Measurements from ENCODE around the gene BCL11B. TPM values are rescaled to one million over a fixed set of nuclear protein-coding genes. Genes with fewer than 3 reads are reported as not detected.

The BCL11B gene
- total and polyA plus RNA-seq, 2 experiments from 2014 or later, result 0.28 to 3.2 TPM

DNA sequence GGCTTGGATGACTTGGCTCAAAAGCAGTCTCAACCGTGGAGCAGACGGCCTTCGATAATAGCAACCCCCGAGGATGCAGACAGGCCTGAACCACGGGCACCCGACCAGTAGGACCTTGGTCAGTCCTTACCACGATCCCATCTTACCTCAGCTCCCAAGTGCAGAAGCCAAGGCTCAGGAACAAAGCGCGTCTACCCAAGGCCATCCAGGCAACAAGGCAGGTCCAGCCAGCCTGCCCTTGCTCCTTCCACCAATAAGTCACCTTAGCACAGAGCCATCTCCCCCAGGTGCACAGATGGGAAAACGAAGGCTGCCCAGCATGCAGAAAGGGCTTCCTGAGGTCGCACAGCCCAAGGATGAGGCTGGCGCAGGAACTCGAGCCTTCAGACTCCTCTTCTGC, 77.3 kb downstream of the BCL11B start:
- WGBS (ENCODE audit: low lambda C conversion rate, missing lambda C conversion rate), result 95% methylated on average over 13 of the region's 13 CpGs
- H3K79me2 ChIP-seq, result no peaks in the 10 kb centered on the region
- H3K4me3 ChIP-seq, result no peak overlapping the region
- no peaks in the 10 kb centered on the region for H3K9me3 ChIP-seq (ENCODE audit: low read depth)
- peaks cover 10% of the 10 kb centered on the region for H3K4me1 ChIP-seq (ENCODE audit: insufficient read depth)
- H3K36me3 ChIP-seq (replicated peaks; ENCODE audit: insufficient read depth, low read depth), result no peaks in the 10 kb centered on the region
- no peaks in the 10 kb centered on the region for H3K9me2 ChIP-seq (replicated peaks; ENCODE audit: insufficient read depth)
- H3K4me2 ChIP-seq, result no peak overlapping the region
- H2AFZ ChIP-seq, result no peak overlapping the region
- no peak for DNase-seq (ENCODE audit: low spot score)
- H3K27ac ChIP-seq, result no peak overlapping the region
- TF ChIP-seq EZH2phosphoT487 (IDR thresholded peaks at IDR 0.05; ENCODE audit: low read depth, severe bottlenecking, unreplicated experiment), result no peak
- TF ChIP-seq, protein P1, sequence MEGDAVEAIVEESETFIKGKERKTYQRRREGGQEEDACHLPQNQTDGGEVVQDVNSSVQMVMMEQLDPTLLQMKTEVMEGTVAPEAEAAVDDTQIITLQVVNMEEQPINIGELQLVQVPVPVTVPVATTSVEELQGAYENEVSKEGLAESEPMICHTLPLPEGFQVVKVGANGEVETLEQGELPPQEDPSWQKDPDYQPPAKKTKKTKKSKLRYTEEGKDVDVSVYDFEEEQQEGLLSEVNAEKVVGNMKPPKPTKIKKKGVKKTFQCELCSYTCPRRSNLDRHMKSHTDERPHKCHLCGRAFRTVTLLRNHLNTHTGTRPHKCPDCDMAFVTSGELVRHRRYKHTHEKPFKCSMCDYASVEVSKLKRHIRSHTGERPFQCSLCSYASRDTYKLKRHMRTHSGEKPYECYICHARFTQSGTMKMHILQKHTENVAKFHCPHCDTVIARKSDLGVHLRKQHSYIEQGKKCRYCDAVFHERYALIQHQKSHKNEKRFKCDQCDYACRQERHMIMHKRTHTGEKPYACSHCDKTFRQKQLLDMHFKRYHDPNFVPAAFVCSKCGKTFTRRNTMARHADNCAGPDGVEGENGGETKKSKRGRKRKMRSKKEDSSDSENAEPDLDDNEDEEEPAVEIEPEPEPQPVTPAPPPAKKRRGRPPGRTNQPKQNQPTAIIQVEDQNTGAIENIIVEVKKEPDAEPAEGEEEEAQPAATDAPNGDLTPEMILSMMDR (IDR thresholded peaks at IDR 0.05; ENCODE audit: poor library complexity), result no peak
- no peak for TF ChIP-seq EZH2 (IDR thresholded peaks at IDR 0.05; ENCODE audit: borderline replicate concordance)
- no peaks in the 10 kb centered on the region for H3K27me3 ChIP-seq
- H4K20me1 ChIP-seq (ENCODE audit: insufficient read depth, poor library complexity, severe bottlenecking), result no peaks in the 10 kb centered on the region

DNA sequence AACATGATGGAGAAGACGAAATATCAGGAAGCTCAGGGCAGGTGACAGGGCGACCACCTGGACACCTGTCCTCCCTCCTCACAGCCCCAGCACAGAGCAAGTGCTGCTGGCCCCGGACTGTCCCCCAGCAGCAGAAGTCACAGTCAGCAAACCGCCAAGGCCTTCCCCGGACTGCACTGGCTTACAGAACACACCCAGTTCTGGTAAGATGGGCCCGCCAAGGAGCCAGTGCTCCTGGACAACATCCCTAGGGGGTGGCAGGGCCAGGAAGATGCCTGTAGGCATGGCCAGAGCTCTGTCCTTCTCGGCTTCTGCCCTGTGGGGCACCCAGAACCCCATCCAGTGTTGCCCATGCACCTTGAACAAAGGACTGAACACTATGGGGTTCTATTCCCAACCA, 77.9 kb downstream of the BCL11B start:
- TF ChIP-seq EZH2phosphoT487 (IDR thresholded peaks at IDR 0.05; ENCODE audit: low read depth, severe bottlenecking, unreplicated experiment), result no peak
- TF ChIP-seq, protein P1 (IDR thresholded peaks at IDR 0.05; ENCODE audit: poor library complexity), result no peak
- Histone ChIP-seq H3K79me2 (no peaks in the 10 kb centered on the region), H3K27me3 (no peaks in the 10 kb centered on the region), H3K4me2 (no peak overlapping the region), H3K36me3 (replicated peaks; ENCODE audit: insufficient read depth, low read depth) (no peaks in the 10 kb centered on the region), H3K4me1 (ENCODE audit: insufficient read depth) (peaks cover 10% of the 10 kb centered on the region), H3K4me3 (no peak overlapping the region), H3K9me3 (ENCODE audit: low read depth) (no peaks in the 10 kb centered on the region), H3K27ac (no peak overlapping the region), H3K9me2 (replicated peaks; ENCODE audit: insufficient read depth) (no peaks in the 10 kb centered on the region), H4K20me1 (ENCODE audit: insufficient read depth, poor library complexity, severe bottlenecking) (no peaks in the 10 kb centered on the region), H2AFZ (no peak overlapping the region)
- 93% methylated on average over 7 of the region's 7 CpGs for WGBS (ENCODE audit: low lambda C conversion rate, missing lambda C conversion rate)
- DNase-seq (ENCODE audit: low spot score), result no peak

DNA sequence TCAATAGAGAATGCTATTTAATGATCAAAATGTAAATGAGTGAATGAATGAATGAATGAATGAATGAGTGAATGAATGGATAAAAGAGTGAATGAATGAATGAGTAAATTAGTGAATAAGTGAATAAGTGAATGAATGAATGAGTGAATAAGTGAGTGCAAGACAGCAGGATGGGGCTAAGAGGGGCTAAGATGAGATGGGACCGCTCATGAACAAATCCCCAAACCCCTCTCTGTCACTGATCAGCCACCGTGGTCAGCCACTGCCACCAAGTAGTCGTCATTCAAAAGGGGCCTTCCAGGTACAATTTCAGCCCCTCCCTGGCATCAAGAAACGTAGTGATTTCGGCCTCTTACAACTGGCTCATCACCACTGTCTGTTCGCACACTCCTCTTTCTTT, 79.2 kb downstream of the BCL11B start:
- TF ChIP-seq EZH2 (IDR thresholded peaks at IDR 0.05; ENCODE audit: borderline replicate concordance) (no peak), EZH2phosphoT487 (IDR thresholded peaks at IDR 0.05; ENCODE audit: low read depth, severe bottlenecking, unreplicated experiment) (no peak)
- TF ChIP-seq, protein P1 (IDR thresholded peaks at IDR 0.05; ENCODE audit: poor library complexity), result no peak
- H3K36me3 ChIP-seq (replicated peaks; ENCODE audit: insufficient read depth, low read depth), result no peaks in the 10 kb centered on the region
- H3K27ac ChIP-seq, result no peak overlapping the region
- no peak overlapping the region for H3K4me3 ChIP-seq
- no peaks in the 10 kb centered on the region for H4K20me1 ChIP-seq (ENCODE audit: insufficient read depth, poor library complexity, severe bottlenecking)
- H3K79me2 ChIP-seq, result no peaks in the 10 kb centered on the region
- DNase-seq (ENCODE audit: low spot score), result no peak
- H3K4me2 ChIP-seq, result no peak overlapping the region
- H3K4me1 ChIP-seq (ENCODE audit: insufficient read depth), result peaks cover 12% of the 10 kb centered on the region
- H3K9me3 ChIP-seq (ENCODE audit: low read depth), result no peaks in the 10 kb centered on the region
- no peaks in the 10 kb centered on the region for H3K9me2 ChIP-seq (replicated peaks; ENCODE audit: insufficient read depth)
- no peak overlapping the region for H2AFZ ChIP-seq
- WGBS (ENCODE audit: low lambda C conversion rate, missing lambda C conversion rate), result 91% methylated on average over 6 of the region's 6 CpGs
- no peaks in the 10 kb centered on the region for H3K27me3 ChIP-seq
